Colonic mucosa (tissue), 4 donors: ENCODE data around the gene TFDP1. TPM values are rescaled to one million over a fixed set of nuclear protein-coding genes. Genes with fewer than 3 reads are reported as not detected.
"Not testable (repeated sequence)": the region's sequence is repeated elsewhere in the genome, so short reads cannot be mapped to it uniquely, and the experiment has no call there.

ENCODE experiments used
- DNase-seq: peaks from one replicate; pipeline ENCODE4 v3.0.0-alpha.2; 2020
- H3K27ac ChIP-seq: fragments of 200-600 bp; one replicate; pipeline ENCODE4 v1.8.0; 2021
- H3K27me3 ChIP-seq: fragments of 200-600 bp; one replicate; pipeline ENCODE4 v1.8.0; 2021
- H3K36me3 ChIP-seq: fragments of 200-600 bp; one replicate; pipeline ENCODE4 v1.8.0; 2021
- H3K4me1 ChIP-seq: fragments of 200-600 bp; one replicate; pipeline ENCODE4 v1.8.0; 2021; ENCODE audit warnings: mild to moderate bottlenecking
- H3K4me3 ChIP-seq: fragments of 200-600 bp; one replicate; pipeline ENCODE4 v1.8.0; 2021
- H3K9ac ChIP-seq, 2 donors: one replicate each; pipeline ENCODE4 v1.7.0; 2013; ENCODE audit warnings: control low read depth in 2 of 2, low read depth in 2 of 2, low read length in 2 of 2
- H3K9me3 ChIP-seq: fragments of 200-600 bp; one replicate; pipeline ENCODE4 v1.8.0; 2021
- intact Hi-C: fragments of 100-400 bp; cut with DNase I; formaldehyde crosslinking; loops from one replicate; pipeline ENCODE4 v1.14.1; 2022
- total RNA-seq, 2 donors: library from RNA; stranded (reverse); fragmentation: NEBNext Ultra II Directional in 1 of 2; extraction: Animal tissue kit (Norgen Biotek cat#: 25700) in 1 of 2; gene quantifications; one replicate each; pipeline ENCODE4 v1.2.1, GENCODE V29; 2021
- TF ChIP-seq, protein P1 (sequence below): fragments of 200-600 bp; IDR thresholded peaks from one replicate; pipeline ENCODE4 v1.8.0; 2022; ENCODE audit warnings: antibody characterized with exemption, mild to moderate bottlenecking
- donor health status: healthy.
- donor health status: DM: no; HTN: no; CAD: no.
- donor health status: DM: no; HTN: no; CAD: no.

Gene TFDP1
- total RNA-seq, 2 donors from 2014 or later = 60.3 to 112 TPM

DNA sequence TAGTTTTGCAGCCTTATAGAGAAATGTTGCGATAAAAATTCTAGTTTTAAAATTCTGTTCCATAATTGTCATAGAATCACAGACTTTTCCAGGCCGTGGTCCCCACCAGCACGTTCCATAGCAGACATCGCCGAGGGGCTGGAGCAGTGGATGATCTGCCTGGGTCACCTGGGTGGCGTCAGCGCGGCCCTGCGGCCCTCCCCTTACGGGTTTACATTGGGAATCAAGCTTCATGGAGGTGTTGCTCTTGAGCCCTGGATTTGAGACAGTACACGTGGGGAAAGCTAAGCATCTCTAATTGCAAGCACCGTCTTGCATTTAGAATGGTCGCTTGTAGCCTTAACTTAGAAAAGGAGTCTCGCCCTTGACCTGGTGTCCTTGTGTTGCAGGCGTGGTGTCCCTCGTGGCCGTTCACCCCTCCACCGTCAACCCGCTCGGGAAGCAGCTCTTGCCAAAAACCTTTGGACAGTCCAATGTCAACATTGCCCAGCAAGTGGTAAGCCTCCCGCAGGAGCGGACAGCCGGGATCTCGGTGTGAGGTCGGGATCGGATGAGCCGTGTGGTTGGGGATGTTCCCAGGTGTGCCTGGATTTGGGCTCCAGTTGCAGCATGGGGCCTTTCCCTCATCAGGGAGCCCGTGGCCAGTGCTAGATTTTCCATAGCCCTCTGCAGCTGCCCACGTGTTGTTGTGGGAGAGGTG, 38.4 kb downstream of the TFDP1 start:
- TF ChIP-seq, protein P1, sequence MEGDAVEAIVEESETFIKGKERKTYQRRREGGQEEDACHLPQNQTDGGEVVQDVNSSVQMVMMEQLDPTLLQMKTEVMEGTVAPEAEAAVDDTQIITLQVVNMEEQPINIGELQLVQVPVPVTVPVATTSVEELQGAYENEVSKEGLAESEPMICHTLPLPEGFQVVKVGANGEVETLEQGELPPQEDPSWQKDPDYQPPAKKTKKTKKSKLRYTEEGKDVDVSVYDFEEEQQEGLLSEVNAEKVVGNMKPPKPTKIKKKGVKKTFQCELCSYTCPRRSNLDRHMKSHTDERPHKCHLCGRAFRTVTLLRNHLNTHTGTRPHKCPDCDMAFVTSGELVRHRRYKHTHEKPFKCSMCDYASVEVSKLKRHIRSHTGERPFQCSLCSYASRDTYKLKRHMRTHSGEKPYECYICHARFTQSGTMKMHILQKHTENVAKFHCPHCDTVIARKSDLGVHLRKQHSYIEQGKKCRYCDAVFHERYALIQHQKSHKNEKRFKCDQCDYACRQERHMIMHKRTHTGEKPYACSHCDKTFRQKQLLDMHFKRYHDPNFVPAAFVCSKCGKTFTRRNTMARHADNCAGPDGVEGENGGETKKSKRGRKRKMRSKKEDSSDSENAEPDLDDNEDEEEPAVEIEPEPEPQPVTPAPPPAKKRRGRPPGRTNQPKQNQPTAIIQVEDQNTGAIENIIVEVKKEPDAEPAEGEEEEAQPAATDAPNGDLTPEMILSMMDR = no peak
- no peak for DNase-seq
- intact Hi-C loops = no loop called here

DNA sequence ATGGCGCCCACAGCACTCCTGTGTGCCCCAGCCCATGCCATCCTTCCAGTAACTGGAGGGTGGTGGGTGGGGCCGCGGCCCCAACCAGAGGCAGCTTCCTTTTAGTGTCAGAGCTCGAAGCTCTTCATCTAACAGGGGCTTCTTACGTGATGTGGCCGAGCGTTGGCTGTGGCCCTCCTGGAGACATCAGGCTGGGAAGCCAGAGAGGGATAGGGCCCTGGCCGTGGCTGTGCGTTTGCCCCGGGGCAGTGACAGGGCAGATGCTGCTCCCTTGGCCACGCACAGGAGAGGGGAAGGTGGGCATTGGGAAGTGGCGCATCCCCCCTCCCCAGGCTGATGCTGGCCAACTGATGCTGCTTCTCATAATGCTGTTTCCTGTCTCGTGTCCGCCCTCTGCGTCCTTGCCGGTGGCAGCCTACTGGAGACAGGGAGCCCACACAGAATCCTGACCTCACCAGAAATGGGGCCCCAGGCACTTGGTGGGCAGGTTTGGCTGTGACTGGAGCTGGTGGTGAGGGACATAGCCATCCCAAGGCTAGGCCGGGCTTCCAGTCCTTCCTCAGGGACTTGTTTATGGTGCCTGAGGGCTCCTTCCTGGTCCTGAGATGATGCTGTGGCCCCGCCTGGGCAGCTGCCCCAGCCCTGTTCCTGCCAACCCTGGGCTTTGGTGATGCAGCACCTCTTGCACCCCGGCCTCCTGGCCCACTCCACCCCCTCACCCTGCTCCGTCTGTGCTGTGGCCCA, 39.1 kb downstream of the TFDP1 start:
- Histone ChIP-seq H3K9me3 (no peaks in the 10 kb centered on the region), H3K27me3 (no peaks in the 10 kb centered on the region), H3K4me3 (no peak overlapping the region), H3K27ac (no peak overlapping the region), H3K4me1 (no peaks in the 10 kb centered on the region), H3K36me3 (no peaks in the 10 kb centered on the region), H3K9ac (no peak overlapping the region)
- no peak for DNase-seq
- intact Hi-C loops = no loop called here
- TF ChIP-seq, protein P1 = no peak

More for the DNA sequence above, 38.4 kb downstream of the TFDP1 start:
- Histone ChIP-seq H3K9ac (no peak overlapping the region), H3K27ac (no peak overlapping the region), H3K4me1 (no peaks in the 10 kb centered on the region), H3K4me3 (no peak overlapping the region), H3K27me3 (no peaks in the 10 kb centered on the region), H3K9me3 (no peaks in the 10 kb centered on the region), H3K36me3 (no peaks in the 10 kb centered on the region)

DNA sequence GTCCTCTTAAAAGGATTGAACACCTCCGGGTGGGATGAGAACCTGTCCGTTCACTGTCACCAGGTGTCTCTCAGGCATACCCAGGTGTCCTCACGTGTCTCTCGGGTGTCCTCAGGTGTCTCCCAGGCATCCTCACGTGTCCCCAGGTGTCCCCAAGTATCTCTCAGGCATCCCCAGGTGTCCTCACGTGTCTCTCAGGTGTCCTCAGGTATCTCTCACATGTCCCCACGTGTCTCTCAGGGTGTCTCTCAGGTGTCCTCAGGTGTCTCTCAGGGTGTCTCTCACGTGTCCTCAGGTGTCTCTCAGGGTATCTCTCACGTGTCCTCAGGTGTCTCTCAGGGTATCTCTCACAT, 39.7 kb downstream of the TFDP1 start:
- intact Hi-C loops = no loop called here
- no peak for DNase-seq
- H3K4me3 ChIP-seq = no peak overlapping the region
- H3K4me1 ChIP-seq = no peaks in the 10 kb centered on the region
- no peaks in the 10 kb centered on the region for H3K36me3 ChIP-seq
- no peaks in the 10 kb centered on the region for H3K9me3 ChIP-seq
- TF ChIP-seq, protein P1 = no peak
- no peak overlapping the region for H3K9ac ChIP-seq
- H3K27ac ChIP-seq = no peak overlapping the region
- H3K27me3 ChIP-seq = no peaks in the 10 kb centered on the region

DNA sequence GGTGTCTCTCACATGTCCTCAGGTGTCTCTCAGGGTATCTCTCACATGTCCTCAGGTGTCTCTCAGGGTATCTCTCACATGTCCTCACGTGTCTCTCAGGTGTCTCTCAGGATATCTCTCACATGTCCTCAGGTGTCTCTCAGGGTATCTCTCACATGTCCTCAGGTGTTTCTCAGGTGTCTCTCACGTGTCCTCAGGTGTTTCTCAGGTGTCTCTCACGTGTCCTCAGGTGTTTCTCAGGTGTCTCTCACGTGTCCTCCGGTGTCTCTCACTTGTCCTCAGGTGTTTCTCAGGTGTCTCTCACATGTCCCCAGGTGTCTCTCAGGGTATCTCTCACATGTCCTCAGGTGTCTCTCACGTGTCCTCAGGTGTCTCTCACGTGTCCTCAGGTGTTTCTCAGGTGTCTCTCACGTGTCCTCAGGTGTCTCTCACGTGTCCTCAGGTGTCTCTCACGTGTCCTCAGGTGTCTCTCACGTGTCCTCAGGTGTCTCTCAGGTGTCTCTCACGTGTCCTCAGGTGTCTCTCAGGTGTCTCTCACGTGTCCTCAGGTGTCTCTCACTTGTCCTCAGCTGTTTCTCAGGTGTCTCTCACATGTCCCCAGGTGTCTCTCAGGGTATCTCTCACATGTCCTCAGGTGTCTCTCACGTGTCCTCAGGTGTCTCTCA, 40.2 kb downstream of the TFDP1 start:
- DNase-seq = not testable (repeated sequence)

DNA sequence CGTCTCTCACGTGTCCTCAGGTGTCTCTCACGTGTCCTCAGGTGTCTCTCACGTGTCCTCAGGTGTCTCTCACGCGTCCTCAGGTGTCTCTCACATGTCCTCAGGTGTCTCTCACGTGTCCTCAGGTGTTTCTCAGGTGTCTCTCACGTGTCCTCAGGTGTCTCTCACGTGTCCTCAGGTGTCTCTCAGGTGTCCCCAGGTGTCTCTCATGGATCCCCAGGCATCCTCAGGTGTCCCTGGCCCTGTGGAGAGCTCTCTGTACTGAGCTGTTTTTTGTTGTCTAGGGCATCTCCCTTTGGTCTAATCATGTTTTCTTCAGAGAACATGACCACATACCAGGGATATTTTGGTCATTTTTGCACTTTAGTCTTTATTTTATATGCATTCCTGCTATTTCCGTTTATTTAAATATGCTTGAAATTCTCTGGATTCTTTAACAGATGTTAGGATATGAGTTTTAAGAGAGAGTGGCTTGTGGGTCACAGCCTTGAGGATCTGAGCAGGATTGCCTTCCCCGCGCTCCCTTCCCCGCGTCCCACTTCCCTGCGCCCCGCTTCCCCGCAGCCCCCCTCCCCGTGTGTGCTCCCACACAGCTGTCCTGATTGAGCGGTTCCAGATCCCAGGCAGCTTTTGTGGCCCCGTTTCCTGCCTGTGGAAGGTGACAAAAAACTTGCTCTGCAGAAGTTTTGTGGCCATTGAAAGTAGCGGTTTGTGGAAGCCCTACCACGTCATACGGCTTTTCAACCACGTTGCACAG, 41.6 kb downstream of the TFDP1 start:
- Histone ChIP-seq H3K27me3 (no peaks in the 10 kb centered on the region), H3K36me3 (no peaks in the 10 kb centered on the region), H3K9ac (no peak overlapping the region), H3K9me3 (no peaks in the 10 kb centered on the region), H3K4me1 (no peaks in the 10 kb centered on the region), H3K27ac (no peak overlapping the region), H3K4me3 (no peak overlapping the region)
- intact Hi-C loops = no loop called here
- no peak for DNase-seq
- TF ChIP-seq, protein P1 = no peak

More for the DNA sequence above, 40.2 kb downstream of the TFDP1 start:
- H3K9ac ChIP-seq, intact Hi-C loops, H3K4me1 ChIP-seq, H3K4me3 ChIP-seq, H3K27me3 ChIP-seq, H3K36me3 ChIP-seq, H3K27ac ChIP-seq, H3K9me3 ChIP-seq: not testable (repeated sequence)
